K562 (cell line): ENCODE measurements around the gene MXRA7. TPM values are rescaled to one million over a fixed set of nuclear protein-coding genes. Genes with fewer than 3 reads are reported as not detected.
A peak's percentile ranks its signal among the peaks of the same experiment; 100 is the strongest.

Experiments used
- ATAC-seq: fragments of 200-7000 bp; cut with Tn5 transposase; 3 replicates; pipeline ENCODE4 v1.9.1; 2020; ENCODE audit warnings: moderate library complexity
- BruUV-seq: library from RNA; stranded (reverse); fragments of 400-500 nt; replicated peaks from 2 replicates; lab custom pipeline; 2021; lab: Mats Ljungman, UMichigan
- CTCF ChIA-PET: fragments of 300-600 bp; formaldehyde crosslinking; extraction: SDS; loops from one replicate; lab custom pipeline; 2021; ENCODE audit warnings: low intra/inter-chr PET ratio; lab: Yijun Ruan, JAX
- POLR2A ChIA-PET: fragments of 300-600, 350-650 bp; sonication (Branson Sonifier 250); formaldehyde crosslinking; extraction: SDS; loops from one replicate; lab custom pipeline; 2021; ENCODE audit warnings: antibody characterized with exemption, inconsistent platforms; lab: Yijun Ruan, JAX
- DNase-seq, 4 experiments: peaks; one replicate each; pipeline versions ENCODE4 v3.0.0 to v3.0.0-alpha.2; 2011 to 2018; ENCODE audit warnings: low spot score in 3 of 4, mixed read lengths in 3 of 4; ENCODE audit errors: extremely low read depth in 1 of 4
- FAIRE-seq: peaks from 2 replicates; lab custom pipeline; 2011; peaks lifted over from hg19 to GRCh38; lab: Jason Lieb, UNC
- H2AFZ ChIP-seq: 2 replicates; pipeline ENCODE4 v1.6.0; 2011; ENCODE audit warnings: low read depth, low read length, control low read depth, inconsistent platforms
- H3K27ac ChIP-seq: fragments of 200-600 bp; 3 replicates; pipeline ENCODE4 v1.8.0; 2011; ENCODE audit warnings: low read depth, mild to moderate bottlenecking, control low read depth, inconsistent platforms, low read length, moderate library complexity, mixed read lengths; ENCODE audit errors: extremely low read depth
- H3K27me3 ChIP-seq, 2 experiments: fragments of 300-600 bp in 1 of 2; 2 replicates in 1 of 2; 3 replicates in 1 of 2; pipeline versions ENCODE4 v1.6.0 to v1.8.0; 2011; ENCODE audit warnings: inconsistent platforms in 2 of 2, low read length in 2 of 2, mild to moderate bottlenecking in 1 of 2, mixed read lengths in 1 of 2, moderate library complexity in 1 of 2; ENCODE audit not compliant: control insufficient read depth in 2 of 2, insufficient read depth in 2 of 2
- H3K36me3 ChIP-seq: fragments of 300-600 bp; 3 replicates; pipeline ENCODE4 v1.8.0; 2011; ENCODE audit warnings: mild to moderate bottlenecking, low read length, inconsistent platforms; ENCODE audit not compliant: control insufficient read depth, insufficient read depth
- H3K4me1 ChIP-seq, 2 experiments: fragments of 200-600 bp in 1 of 2; replicated peaks in 1 of 2; 2 replicates in 1 of 2; 3 replicates in 1 of 2; pipeline versions ENCODE4 v1.5.1 to v1.8.0; 2011; ENCODE audit warnings: inconsistent platforms in 2 of 2, low read length in 2 of 2, mild to moderate bottlenecking in 1 of 2, mixed read lengths in 1 of 2, moderate library complexity in 1 of 2; ENCODE audit not compliant: control insufficient read depth in 2 of 2, insufficient read depth in 2 of 2
- H3K4me2 ChIP-seq: 2 replicates; pipeline ENCODE4 v1.6.1; 2011; ENCODE audit warnings: low read length, control low read depth, inconsistent platforms, mixed read lengths; ENCODE audit not compliant: insufficient read depth
- H3K4me3 ChIP-seq: fragments of 200-600 bp; sonication (generic), shearing (Covaris generic); 2 replicates; pipeline ENCODE4 v1.5.1; 2016; ENCODE audit warnings: control low read depth, inconsistent platforms
- H3K79me2 ChIP-seq: fragments of 200-600 bp; 3 replicates; pipeline ENCODE4 v1.8.0; 2011; ENCODE audit warnings: low read length, inconsistent platforms; ENCODE audit not compliant: control insufficient read depth, insufficient read depth
- H3K9ac ChIP-seq, 2 experiments: 2 replicates each; pipeline versions ENCODE4 v1.6.0 to v1.6.1; 2011; ENCODE audit warnings: low read depth in 2 of 2, low read length in 2 of 2, control low read depth in 1 of 2, inconsistent platforms in 1 of 2, mild to moderate bottlenecking in 1 of 2, mixed read lengths in 1 of 2; ENCODE audit not compliant: insufficient read depth in 1 of 2
- H3K9me1 ChIP-seq: one replicate; pipeline ENCODE4 v1.6.0; 2011; ENCODE audit warnings: inconsistent platforms, mild to moderate bottlenecking, low read length, moderate library complexity; ENCODE audit not compliant: control insufficient read depth, insufficient read depth
- H3K9me3 ChIP-seq: replicated peaks from 2 replicates; pipeline ENCODE4 v1.5.1; 2011; ENCODE audit warnings: low read depth, low read length, inconsistent platforms; ENCODE audit not compliant: control insufficient read depth, insufficient read depth
- H4K20me1 ChIP-seq: replicated peaks from 2 replicates; pipeline ENCODE4 v1.6.1; 2011; ENCODE audit warnings: low read length, inconsistent platforms, mixed read lengths; ENCODE audit not compliant: control insufficient read depth, insufficient read depth
- ADNP ChIP-seq: fragments of 200-800 bp; sonication (Bioruptor generic); IDR thresholded peaks from 2 replicates; pipeline ENCODE4 v1.6.1; 2016; ENCODE audit warnings: missing genetic modification characterization, missing compliant biosample characterization
- ARID1B ChIP-seq: fragments of 450-650 bp; IDR thresholded peaks from 2 replicates; pipeline ENCODE4 v1.6.1; 2016; ENCODE audit warnings: antibody characterized with exemption, mild to moderate bottlenecking, inconsistent platforms
- CBFA2T2 ChIP-seq: fragments of 450-650 bp; conservative IDR thresholded peaks from 2 replicates; pipeline ENCODE4 v1.6.1; 2017; ENCODE audit warnings: mild to moderate bottlenecking
- ELK3 ChIP-seq: fragments of 450-650 bp; formaldehyde crosslinking; IDR thresholded peaks from 2 replicates; pipeline ENCODE4 v1.4.0; 2020; ENCODE audit warnings: mild to moderate bottlenecking
- HDAC1 ChIP-seq, 2 experiments: fragments of 450-650 bp; IDR thresholded peaks; 2 replicates each; pipeline ENCODE4 v1.6.1; 2016 to 2017; ENCODE audit warnings: inconsistent platforms in 1 of 2, mild to moderate bottlenecking in 1 of 2, moderate library complexity in 1 of 2
- KDM1A ChIP-seq, 2 experiments: fragments of 450-650 bp; IDR thresholded peaks; 2 replicates each; pipeline ENCODE4 v1.6.1; 2016; ENCODE audit warnings: mild to moderate bottlenecking in 2 of 2
- NFATC3 ChIP-seq: fragments of 450-650 bp; IDR thresholded peaks from 2 replicates; pipeline ENCODE4 v1.6.1; 2017; ENCODE audit warnings: mild to moderate bottlenecking
- PTTG1 ChIP-seq: fragments of 450-650 bp; IDR thresholded peaks from 2 replicates; pipeline ENCODE4 v1.6.1; 2016; ENCODE audit warnings: low read depth, mild to moderate bottlenecking, missing genetic modification characterization, missing compliant biosample characterization
- SIRT6 ChIP-seq: IDR thresholded peaks from one replicate; pipeline ENCODE4 v1.6.1; 2012; ENCODE audit warnings: low read depth, mild to moderate bottlenecking, control low read depth, inconsistent platforms, low read length, moderate library complexity
- TCF15 ChIP-seq: fragments of 250-450 bp; sonication (Bioruptor Pico); IDR thresholded peaks from 2 replicates; pipeline ENCODE4 v1.8.0; 2022; ENCODE audit warnings: moderate library complexity, mild to moderate bottlenecking, inconsistent platforms
- TCF3 ChIP-seq: sonication (generic); formaldehyde crosslinking; IDR thresholded peaks from 2 replicates; pipeline ENCODE4 v1.4.0; 2020; ENCODE audit warnings: mild to moderate bottlenecking, missing genetic modification reagents
- TRIM24 ChIP-seq, 2 experiments: fragments of 450-650 bp; IDR thresholded peaks; 2 replicates each; pipeline ENCODE4 v1.6.1; 2016
- TRIM28 ChIP-seq: fragments of 450-650 bp; IDR thresholded peaks from 2 replicates; pipeline ENCODE4 v1.6.1; 2017
- ZKSCAN8 ChIP-seq: fragments of 200-800 bp; sonication (Bioruptor generic); IDR thresholded peaks from 2 replicates; pipeline ENCODE4 v1.6.1; 2016; ENCODE audit warnings: missing genetic modification characterization, missing compliant biosample characterization
- ZNF134 ChIP-seq: fragments of 250-450 bp; sonication (Bioruptor Pico); conservative IDR thresholded peaks from 2 replicates; pipeline ENCODE4 v1.4.0; 2020
- WGBS: fragments of 100-300 bp; shearing (Covaris generic); methylation state at CpG from one replicate; pipeline ENCODE4 v1.1.6; 2016; ENCODE audit warnings: low coverage, mixed read lengths; ENCODE audit not compliant: insufficient coverage; ENCODE audit errors: missing lambda C conversion rate; 5-methylcytosine and 5-hydroxymethylcytosine counted together
- in situ Hi-C: fragments of 300-500 bp; cut with MboI; formaldehyde crosslinking; loops from 4 replicates; pipeline ENCODE4 v1.15.0; 2018; ENCODE audit warnings: inconsistent platforms, mixed read lengths
- intact Hi-C: fragments of 100-400 bp; cut with micrococcal nuclease; formaldehyde crosslinking; loops from 2 replicates; pipeline ENCODE4 v1.14.2; 2022
- polyA plus RNA-seq, 8 experiments: library from polyadenylated mRNA; depleted of rRNA in 4 of 8; stranded (reverse) in 5 of 8; unstranded in 3 of 8; fragments of >200 nt; fragmentation: Nextera tagmentation in 2 of 8; fragmentation: Illumina TruSeq in 1 of 8; extraction: Ambion mirVana in 2 of 8; extraction: Trizol in 1 of 8; gene quantifications; 2 replicates each; pipeline versions ENCODE4 v1.2.1 to v1.2.3, GENCODE V29; 2011 to 2014; ENCODE audit warnings: inconsistent platforms in 1 of 8, missing spikeins in 1 of 8
- total RNA-seq, 7 experiments: library from RNA; depleted of rRNA in 6 of 7; stranded (reverse); fragments of >200 nt in 6 of 7; fragmentation: Illumina TruSeq in 2 of 7; extraction: Trizol in 2 of 7; gene quantifications; 2 replicates each; pipeline versions ENCODE4 v1.2.1 to v1.2.3, GENCODE V29; 2011 to 2021; ENCODE audit warnings: low replicate concordance in 1 of 7

The MXRA7 gene
- total and polyA plus RNA-seq, 9 of the 15 experiments (the other 6 are each of a cell fraction or from before 2014, with no cell fraction given) = 2.6 to 38.4 (median 14.3) TPM

GRCh38 chr17:76657505-76658241, 53.1 kb downstream of the MXRA7 start:
- H3K9ac ChIP-seq = peak overlapping the region in 1 of 2 experiments; percentile 70; a peak in 1 of 4 replicates
- WGBS = 49% methylated on average over 8 of the region's 8 CpGs
- ChIA-PET CTCF (no interaction called here), POLR2A (interaction anchor here (0.8 to 3.4 kb wide), 3 partner anchors 13 to 18 kb away, joined by 3 to 14 read pairs (median 5); partner anchors contain the start of gene ST6GALNAC1)
- ATAC-seq (no peak), DNase-seq (no peak), FAIRE-seq (no peak)
- H3K27me3 ChIP-seq = no peaks in the 10 kb centered on the region
- 0 out of 2 replicates have a peak, but pooled peaks cover 2% of the 10 kb centered on the region for H3K9me3 ChIP-seq
- no peak overlapping the region for H3K27ac ChIP-seq
- BruUV-seq = no TSS peak
- no peak overlapping the region for H3K4me2 ChIP-seq
- H3K4me1 ChIP-seq = peaks cover 17 to 21% of the 10 kb centered on the region in 2 experiments
- in situ Hi-C loops (no loop called here), intact Hi-C loops (no loop called here)
- H3K9me1 ChIP-seq = no peaks in the 10 kb centered on the region
- no peak overlapping the region for H3K4me3 ChIP-seq
- TF ChIP-seq NFATC3 (no peak), KDM1A (IDR thresholded peaks at IDR 0.05) (peak; percentile 61 to 76), ZKSCAN8 (CRISPR knock-in tag) (no peak)
- no peaks in the 10 kb centered on the region for H3K79me2 ChIP-seq
- 0 out of 2 replicates have a peak overlapping the region, but pooled peaks have one; percentile 42 for H2AFZ ChIP-seq
- no peaks in the 10 kb centered on the region for H3K36me3 ChIP-seq
- H4K20me1 ChIP-seq = no peaks in the 10 kb centered on the region

GRCh38 chr17:76654408-76654807, 56.4 kb downstream of the MXRA7 start:
- DNase-seq = peak in 2 of 4 experiments; percentile 41 to 60
- Histone ChIP-seq H3K36me3 (no peaks in the 10 kb centered on the region), H3K9me3 (0 out of 2 replicates have a peak, but pooled peaks cover 2% of the 10 kb centered on the region), H4K20me1 (no peaks in the 10 kb centered on the region), H3K79me2 (no peaks in the 10 kb centered on the region), H3K4me2 (no peak overlapping the region), H2AFZ (no peak overlapping the region), H3K9me1 (no peaks in the 10 kb centered on the region), H3K27ac (no peak overlapping the region), H3K9ac (no peak overlapping the region), H3K4me1 (peaks cover 3 to 10% of the 10 kb centered on the region in 2 experiments), H3K4me3 (no peak overlapping the region), H3K27me3 (no peaks in the 10 kb centered on the region)
- CTCF ChIA-PET = no interaction called here
- 14% methylated on average over 1 of the region's 1 CpG for WGBS
- BruUV-seq = no TSS peak
- POLR2A ChIA-PET = interaction anchor here (1.3 kb wide), 1 partner anchor 16 kb away, joined by 3 read pairs; no protein-coding TSS in a partner anchor
- intact Hi-C loops = no loop called here
- peak; percentile 57 for FAIRE-seq
- peak; percentile 62 for ATAC-seq
- in situ Hi-C loops = no loop called here
- TF ChIP-seq ARID1B (peak; percentile 79), TRIM28 (peak; percentile 55; the same call in 1 of the 2 replicates), ELK3 (no peak), KDM1A (IDR thresholded peaks at IDR 0.05) (peak; percentile 93), TCF15 (CRISPR knock-in tag) (no peak), ADNP (0 out of 2 replicates have a peak, but pooled peaks have one; percentile 18), SIRT6 (no peak), HDAC1 (IDR thresholded peaks at IDR 0.05) (0 out of 4 replicates have a peak, but pooled peaks of 1 of the 2 experiments have one; percentile 38), TRIM24 (IDR thresholded peaks at IDR 0.05) (peak; percentile 36 to 75; a peak in 3 of 4 replicates), CBFA2T2 (peak; percentile 77), PTTG1 (no peak), ZNF134 (CRISPR knock-in tag) (no peak), TCF3 (CRISPR knock-in tag) (peak; percentile 76)
